Nephron (organoid): ENCODE measurements around the gene GLIS1.
A peak's percentile ranks its signal among the peaks of the same experiment; 100 is the strongest.

Experiments used
- H3K27ac Mint-ChIP-seq, 3 experiments: 2 replicates each; pipeline ENCODE4 v1.8.0; 2020; ENCODE audit warnings: mixed read lengths in 3 of 3, mild to moderate bottlenecking in 2 of 3, moderate library complexity in 1 of 3
- H3K27me3 Mint-ChIP-seq: 2 replicates; pipeline ENCODE4 v1.8.0; 2021; ENCODE audit warnings: low read depth, mild to moderate bottlenecking, moderate library complexity, mixed read lengths
- H3K36me3 Mint-ChIP-seq: 2 replicates; pipeline ENCODE4 v1.8.0; 2020; ENCODE audit warnings: low read depth, mixed read lengths
- H3K4me1 Mint-ChIP-seq: 2 replicates; pipeline ENCODE4 v1.8.0; 2020; ENCODE audit warnings: mixed read lengths
- H3K4me3 Mint-ChIP-seq, 3 experiments: 2 replicates each; pipeline ENCODE4 v1.8.0; 2020; ENCODE audit warnings: mild to moderate bottlenecking in 3 of 3, mixed read lengths in 3 of 3, moderate library complexity in 2 of 3
- H3K9me3 Mint-ChIP-seq: 2 replicates; pipeline ENCODE4 v1.8.0; 2020; ENCODE audit warnings: mixed read lengths
- TF ChIP-seq, protein P1 (sequence below), 3 experiments: fragments of 200-600 bp; sonication (generic); IDR thresholded peaks; one replicate each; pipeline ENCODE4 v1.5.0; 2021; ENCODE audit warnings: antibody characterized with exemption in 3 of 3; ENCODE audit not compliant: unreplicated experiment in 3 of 3

GLIS1 gene

DNA sequence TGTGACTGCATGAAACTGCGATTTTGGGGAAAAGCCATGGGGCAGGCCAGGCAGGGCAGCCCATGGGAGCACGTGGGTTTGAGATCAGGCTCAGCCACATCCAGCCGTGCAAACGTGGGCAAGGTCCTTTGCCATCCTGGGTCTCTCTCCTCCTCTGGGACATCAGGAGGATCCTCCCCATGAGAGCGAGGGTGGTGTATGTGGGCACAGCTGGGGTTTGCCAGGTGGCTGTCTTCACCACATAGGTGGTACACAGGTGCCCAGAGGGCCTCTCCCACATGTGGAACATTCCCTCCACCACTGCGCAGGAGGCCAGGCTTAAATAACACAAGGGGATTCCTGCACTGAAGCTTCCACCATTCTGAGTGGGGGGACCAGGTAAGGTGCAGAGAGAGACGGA is 143.1 kb downstream of the GLIS1 start:
- Mint-ChIP-seq H3K4me3 (no peak overlapping the region), H3K9me3 (no peaks in the 10 kb centered on the region), H3K4me1 (peaks cover 12% of the 10 kb centered on the region), H3K36me3 (no peaks in the 10 kb centered on the region), H3K27ac (no peak overlapping the region), H3K27me3 (peaks cover 20% of the 10 kb centered on the region)
- TF ChIP-seq, protein P1, sequence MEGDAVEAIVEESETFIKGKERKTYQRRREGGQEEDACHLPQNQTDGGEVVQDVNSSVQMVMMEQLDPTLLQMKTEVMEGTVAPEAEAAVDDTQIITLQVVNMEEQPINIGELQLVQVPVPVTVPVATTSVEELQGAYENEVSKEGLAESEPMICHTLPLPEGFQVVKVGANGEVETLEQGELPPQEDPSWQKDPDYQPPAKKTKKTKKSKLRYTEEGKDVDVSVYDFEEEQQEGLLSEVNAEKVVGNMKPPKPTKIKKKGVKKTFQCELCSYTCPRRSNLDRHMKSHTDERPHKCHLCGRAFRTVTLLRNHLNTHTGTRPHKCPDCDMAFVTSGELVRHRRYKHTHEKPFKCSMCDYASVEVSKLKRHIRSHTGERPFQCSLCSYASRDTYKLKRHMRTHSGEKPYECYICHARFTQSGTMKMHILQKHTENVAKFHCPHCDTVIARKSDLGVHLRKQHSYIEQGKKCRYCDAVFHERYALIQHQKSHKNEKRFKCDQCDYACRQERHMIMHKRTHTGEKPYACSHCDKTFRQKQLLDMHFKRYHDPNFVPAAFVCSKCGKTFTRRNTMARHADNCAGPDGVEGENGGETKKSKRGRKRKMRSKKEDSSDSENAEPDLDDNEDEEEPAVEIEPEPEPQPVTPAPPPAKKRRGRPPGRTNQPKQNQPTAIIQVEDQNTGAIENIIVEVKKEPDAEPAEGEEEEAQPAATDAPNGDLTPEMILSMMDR (IDR thresholded peaks at IDR 0.05; ENCODE audit: unreplicated experiment in 3 of 3): no peak

DNA sequence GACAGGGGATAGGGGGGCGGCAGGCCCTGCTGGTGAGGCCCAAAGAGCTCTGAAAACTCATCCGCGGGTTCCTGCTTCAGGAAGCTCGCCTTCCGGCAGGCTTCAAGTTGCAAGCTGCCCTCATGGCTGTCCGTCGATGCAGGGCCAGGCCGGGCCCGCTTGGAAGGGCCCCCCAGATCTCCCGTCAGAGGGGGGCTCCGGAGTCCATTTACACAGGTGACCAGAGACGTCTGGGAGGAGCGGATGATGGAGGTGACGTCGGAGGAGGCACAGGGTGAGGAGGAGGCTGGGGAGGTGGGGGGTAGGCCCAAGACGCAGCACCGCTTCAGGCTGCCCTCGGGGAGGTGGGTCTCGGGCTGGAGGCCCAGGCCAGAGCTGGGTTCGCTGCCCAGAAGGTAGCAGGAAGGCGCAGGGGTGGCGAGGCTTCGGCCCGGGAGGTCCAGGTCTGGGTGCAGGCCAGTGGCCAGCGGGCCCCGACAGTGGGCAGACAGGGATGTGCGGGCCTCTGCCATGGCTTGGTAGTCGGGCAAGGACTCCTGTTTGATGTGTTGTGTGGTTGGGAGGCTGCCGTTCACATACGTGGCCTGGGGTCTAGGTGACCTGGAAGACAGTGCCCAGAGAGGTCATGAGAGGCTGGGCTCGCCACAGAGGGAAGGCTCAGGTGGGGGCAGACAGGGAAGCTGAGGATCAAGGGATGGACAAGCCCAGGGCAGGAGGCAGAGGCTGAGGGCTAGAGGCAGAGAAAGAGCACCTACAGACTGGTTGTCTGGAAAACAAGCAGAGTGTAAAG is 144.4 kb downstream of the GLIS1 start:
- Mint-ChIP-seq H3K4me1 (peaks cover 25% of the 10 kb centered on the region), H3K4me3 (no peak overlapping the region), H3K9me3 (no peaks in the 10 kb centered on the region), H3K27ac (no peak overlapping the region), H3K36me3 (no peaks in the 10 kb centered on the region), H3K27me3 (peaks cover 26% of the 10 kb centered on the region)
- TF ChIP-seq, protein P1 (IDR thresholded peaks at IDR 0.05; ENCODE audit: unreplicated experiment in 3 of 3): peak in 1 of 3 experiments; percentile 3

DNA sequence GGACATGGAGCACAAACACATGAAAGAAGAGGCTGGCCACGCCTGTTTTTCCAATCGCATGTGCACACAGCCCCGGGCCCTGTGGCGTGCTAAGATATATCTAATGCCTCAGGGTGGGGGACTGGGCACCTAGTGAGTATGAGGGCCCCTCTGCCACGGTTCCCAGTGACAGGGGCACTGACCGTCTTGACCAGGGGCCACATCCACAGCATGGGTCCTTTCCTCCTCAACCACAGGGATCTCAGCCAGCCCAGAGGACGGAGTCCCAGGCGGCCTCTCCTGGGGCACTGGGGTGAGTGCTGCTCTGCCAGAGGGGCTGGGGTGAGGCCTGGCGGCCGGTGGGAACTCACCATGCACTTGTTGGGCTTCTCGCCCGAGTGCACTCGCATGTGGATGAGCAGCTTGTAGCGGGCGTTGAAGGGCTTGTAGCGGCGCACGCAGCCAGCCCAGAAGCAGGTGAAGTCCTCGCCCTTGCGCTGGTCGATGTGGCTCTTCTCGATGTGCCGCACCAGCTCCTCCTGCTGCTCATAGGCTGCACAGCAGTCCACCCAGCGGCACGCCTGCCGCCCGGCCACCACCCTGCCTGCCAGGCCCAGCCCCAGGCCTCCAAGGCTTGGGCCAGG is 145.1 kb downstream of the GLIS1 start:
- Mint-ChIP-seq H3K4me3 (no peak overlapping the region), H3K36me3 (no peaks in the 10 kb centered on the region), H3K9me3 (no peaks in the 10 kb centered on the region), H3K4me1 (peaks cover 25% of the 10 kb centered on the region), H3K27me3 (peaks cover 26% of the 10 kb centered on the region), H3K27ac (no peak overlapping the region)
- TF ChIP-seq, protein P1 (IDR thresholded peaks at IDR 0.05; ENCODE audit: unreplicated experiment in 3 of 3): peak; percentile 59 to 65 (median 60)

DNA sequence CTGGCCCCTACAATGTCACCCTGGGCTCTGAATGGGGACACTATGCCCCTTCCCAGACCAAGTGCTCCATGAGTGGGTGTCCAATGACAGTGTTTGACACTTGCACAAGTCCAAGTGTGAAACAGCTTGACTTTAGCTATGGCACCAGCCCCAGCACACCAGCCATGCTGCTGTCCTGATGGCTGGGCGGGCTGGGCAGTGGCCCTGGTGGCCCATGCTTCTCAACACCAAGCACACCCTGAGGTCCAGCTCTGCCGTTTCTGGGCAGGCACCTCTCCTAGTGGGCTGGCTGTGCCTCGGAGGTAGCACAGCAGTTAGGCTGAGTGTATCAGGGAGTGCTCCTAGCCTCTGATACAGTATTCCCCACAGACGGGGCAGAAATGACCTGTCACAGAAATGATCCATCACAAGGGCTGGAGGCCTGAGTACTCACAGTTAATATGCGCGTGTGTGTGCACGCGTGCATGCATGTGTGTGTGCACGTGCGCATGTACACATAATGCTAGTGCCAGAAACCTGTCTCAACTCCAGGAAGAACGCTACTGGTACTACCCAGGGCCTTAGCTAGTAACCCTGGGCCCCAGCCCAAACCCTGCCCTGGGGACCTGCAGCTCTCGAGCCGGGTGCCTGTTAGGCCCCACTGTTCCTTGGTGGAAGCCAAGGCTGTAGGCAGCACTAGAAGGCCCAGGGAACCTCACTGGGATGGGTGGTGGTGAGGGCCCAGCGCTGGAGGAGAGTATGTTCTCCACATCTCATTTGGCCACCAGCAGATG is 145.8 kb downstream of the GLIS1 start:
- H3K27ac Mint-ChIP-seq: peak overlapping the region; percentile 53 to 80 (median 72)
- peaks cover 31% of the 10 kb centered on the region for H3K4me1 Mint-ChIP-seq
- peaks cover 31% of the 10 kb centered on the region for H3K27me3 Mint-ChIP-seq
- TF ChIP-seq, protein P1 (IDR thresholded peaks at IDR 0.05; ENCODE audit: unreplicated experiment in 3 of 3): no peak
- no peaks in the 10 kb centered on the region for H3K36me3 Mint-ChIP-seq
- H3K9me3 Mint-ChIP-seq: no peaks in the 10 kb centered on the region
- no peak overlapping the region for H3K4me3 Mint-ChIP-seq

DNA sequence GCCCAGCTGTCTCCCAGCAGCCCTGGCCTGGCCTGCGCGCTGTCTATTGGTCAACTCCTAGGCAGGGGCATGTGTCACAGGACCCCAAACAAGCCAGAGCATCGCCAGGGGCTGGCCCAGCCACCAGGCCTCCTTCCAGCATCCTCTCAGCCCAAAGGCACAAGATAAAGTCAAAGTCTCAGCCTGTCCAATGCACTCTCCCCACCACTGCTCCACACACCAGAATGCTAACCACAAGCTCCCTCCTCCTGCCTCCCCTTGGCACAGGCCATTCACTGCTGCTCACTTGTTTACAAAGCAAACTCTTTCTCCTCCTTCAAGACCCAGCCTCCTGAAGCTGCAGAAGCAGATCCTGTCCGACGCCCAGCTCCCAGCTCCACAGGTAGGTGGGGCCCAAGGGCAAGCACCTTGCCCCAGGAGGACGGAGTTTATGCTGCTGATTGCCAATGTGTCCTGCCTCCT is 146.4 kb downstream of the GLIS1 start:
- H3K4me3 Mint-ChIP-seq: no peak overlapping the region
- H3K36me3 Mint-ChIP-seq: no peaks in the 10 kb centered on the region
- H3K9me3 Mint-ChIP-seq: no peaks in the 10 kb centered on the region
- H3K27ac Mint-ChIP-seq: peak overlapping the region; percentile 53 to 80 (median 72)
- TF ChIP-seq, protein P1 (IDR thresholded peaks at IDR 0.05; ENCODE audit: unreplicated experiment in 3 of 3): no peak
- peaks cover 38% of the 10 kb centered on the region for H3K27me3 Mint-ChIP-seq
- H3K4me1 Mint-ChIP-seq: peaks cover 35% of the 10 kb centered on the region
